GM11168 (cell line): ENCODE data around the gene PERCC1.

ENCODE experiments used
- in situ Hi-C: fragments of 300-500 bp; cut with MboI; formaldehyde crosslinking; loops from one replicate; pipeline ENCODE4 v1.12.0; 2022; ENCODE audit warnings: low sequenced_read_pairs; ENCODE audit not compliant: unreplicated experiment

Gene PERCC1

DNA sequence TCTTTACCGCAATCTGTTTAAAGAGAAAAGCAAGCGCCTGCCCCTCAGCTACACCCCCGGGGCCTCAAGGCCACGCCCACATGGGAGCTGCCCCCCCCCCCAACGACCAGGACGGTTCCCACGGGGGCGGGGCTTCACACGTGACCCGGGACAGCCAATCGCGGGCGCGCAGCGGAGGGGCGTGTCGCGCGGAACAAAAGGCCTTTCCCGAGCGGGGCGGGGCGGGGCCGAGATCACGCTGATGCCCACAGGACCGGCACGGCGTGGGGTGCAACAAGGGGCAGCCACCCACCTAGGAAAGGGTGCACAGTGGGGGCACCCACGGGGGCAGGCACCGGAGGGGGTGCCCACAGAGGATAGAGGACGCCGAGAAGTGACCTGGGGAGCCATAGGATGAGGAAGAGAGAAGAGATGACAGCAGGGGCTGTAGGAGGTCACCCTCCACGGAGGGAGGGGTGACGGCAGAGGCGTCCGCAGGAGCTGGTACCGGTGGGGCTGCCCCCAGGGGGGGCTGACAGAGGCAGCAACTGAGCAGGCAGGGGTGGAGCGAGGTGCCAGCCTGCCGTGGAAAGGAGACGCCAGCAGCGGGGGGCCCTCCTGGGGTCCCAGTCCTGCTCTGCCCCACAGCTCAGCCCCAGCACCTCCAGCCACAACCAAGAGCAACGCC, 22.6 kb upstream of the PERCC1 start:
- in situ Hi-C loops: no loop called here

GRCh38 chr16:1412847-1413246, 18.0 kb upstream of the PERCC1 start:
- in situ Hi-C loops: no loop called here

DNA sequence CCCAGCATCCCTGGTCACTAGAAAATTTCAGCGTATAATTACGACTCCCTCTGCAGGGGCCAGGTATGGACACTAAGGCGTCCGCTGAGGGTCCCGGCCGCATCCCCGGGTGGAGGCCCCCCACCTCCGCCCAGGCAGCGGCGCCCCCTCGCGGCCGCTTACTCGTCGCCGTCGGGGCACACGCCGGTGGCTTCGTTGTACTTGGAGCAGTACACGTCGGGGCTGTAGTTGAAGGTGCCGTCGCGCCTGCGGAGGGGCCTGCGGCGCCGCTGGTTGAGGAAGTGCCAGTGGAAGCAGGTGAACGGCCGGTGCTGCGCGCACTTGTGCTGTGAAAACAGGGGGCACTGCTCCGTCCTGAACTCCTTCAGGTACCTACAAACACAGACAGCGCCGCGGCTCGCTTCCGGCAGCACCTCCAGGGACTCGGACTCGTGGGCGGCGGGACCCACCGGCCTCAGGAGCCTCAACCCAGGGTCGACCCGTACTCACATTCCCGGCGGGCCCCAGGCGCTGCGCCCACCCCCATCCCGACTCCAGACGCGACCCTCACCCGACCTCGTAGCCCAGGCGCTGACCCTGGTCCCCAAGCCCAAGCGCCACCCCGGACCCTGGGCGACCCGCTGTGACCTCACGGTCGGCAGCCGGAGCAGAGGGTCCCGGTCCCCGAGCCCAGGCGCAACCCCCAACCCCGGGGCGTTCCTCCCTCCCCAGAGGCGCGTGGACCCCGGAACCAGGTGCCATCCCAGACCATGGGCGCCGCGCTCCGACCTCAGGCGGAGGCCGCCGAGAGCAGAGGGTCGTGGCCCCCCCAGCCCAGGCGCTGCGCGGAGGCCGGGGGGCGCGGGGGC, 17.0 kb upstream of the PERCC1 start:
- in situ Hi-C loops: no loop called here

- in situ Hi-C loops: no loop called here
These were observed 16.2 kb upstream of the PERCC1 start, which contains the start of gene UNKL for GRCh38 chr16:1414532-1415260. TSS of gene UNKL (minus strand) at chr16:1414704. CDS start at chr16:1414691, 13 bp downstream.

DNA sequence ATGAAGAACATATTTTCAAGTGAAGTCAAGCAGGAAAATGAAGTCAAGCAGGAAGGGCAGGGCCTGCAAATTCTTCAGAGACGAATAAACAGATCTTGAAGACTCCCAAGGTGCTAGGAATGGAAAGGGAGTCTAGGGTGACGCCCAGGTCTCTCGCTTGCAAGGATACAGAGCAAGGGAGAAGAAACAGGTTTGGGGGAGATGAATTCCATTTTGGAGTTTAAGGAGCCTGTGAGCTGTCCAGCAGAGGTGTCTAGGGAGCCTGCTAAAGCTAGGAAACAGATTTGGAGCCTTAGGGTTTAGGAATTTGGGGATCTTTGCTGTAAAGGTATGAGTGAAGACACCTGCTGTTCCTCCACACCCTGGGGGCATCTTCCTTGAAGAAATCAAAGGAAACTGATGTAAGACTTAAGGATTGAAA, 14.3 kb upstream of the PERCC1 start:
- in situ Hi-C loops: no loop called here

DNA sequence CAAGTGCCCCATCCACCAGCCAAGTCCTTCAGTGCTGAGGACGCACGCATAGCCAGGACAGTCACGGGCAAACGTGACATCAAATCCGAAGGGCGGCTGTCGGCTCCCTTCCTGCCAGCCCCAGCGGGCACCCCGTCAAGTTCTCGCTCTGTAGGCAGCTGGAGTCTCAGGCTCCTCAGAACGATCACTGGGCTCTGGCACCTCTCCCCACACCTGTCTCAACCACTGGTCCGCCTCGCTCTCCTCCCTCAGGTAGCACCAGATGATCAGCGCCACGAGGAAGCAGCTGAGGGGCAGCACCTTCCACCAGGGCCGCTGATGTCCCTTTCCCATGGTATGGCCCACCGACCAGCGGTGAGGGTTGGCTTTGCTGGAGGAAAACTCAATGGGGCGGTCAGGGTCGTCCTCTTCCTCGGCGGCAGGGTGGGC, 10.8 kb upstream of the PERCC1 start:
- in situ Hi-C loops: no loop called here

- in situ Hi-C loops: no loop called here
These were observed 8.8 kb upstream of the PERCC1 start for GRCh38 chr16:1422076-1422475.

- in situ Hi-C loops: no loop called here
These were observed 6.8 kb upstream of the PERCC1 start for GRCh38 chr16:1424028-1424427.

GRCh38 chr16:1425616-1426370, 5.1 kb upstream of the PERCC1 start:
- in situ Hi-C loops: no loop called here

DNA sequence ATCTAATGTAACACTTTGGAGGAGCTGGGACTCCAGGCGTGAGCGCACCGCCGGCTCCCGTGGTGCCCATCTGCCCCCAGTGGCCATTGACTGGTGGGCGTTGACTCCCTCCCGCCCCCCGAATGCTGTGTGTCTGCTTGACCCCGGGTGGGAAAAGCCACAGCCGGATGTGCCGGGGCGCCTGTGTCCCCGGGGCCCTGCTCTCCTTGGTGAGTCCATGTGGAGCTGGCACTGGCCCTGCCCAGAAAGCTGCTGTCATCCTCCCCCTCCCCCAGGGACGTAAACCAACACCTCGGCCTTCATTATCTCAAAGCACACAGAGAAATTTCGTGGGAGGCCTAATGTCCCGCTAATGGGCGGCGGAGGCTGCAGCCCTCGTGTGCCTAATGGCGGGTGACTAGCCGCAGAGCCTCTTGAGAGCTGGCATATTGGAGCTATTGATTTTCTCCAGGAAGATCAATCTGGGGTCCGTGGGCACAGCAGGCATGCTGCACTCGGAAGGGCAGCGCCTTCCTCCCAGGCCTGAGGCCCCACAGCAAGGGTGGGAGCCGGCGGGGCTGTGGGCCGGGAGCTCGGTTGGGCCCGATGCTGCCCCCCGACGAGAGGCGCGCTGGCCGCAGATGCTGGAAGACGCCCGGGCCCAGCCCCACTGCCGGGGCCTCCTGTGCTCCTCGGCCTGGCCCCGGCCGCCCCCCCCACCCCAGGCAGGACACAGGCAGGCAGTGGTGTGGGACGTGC, 4.0 kb upstream of the PERCC1 start:
- in situ Hi-C loops: no loop called here

DNA sequence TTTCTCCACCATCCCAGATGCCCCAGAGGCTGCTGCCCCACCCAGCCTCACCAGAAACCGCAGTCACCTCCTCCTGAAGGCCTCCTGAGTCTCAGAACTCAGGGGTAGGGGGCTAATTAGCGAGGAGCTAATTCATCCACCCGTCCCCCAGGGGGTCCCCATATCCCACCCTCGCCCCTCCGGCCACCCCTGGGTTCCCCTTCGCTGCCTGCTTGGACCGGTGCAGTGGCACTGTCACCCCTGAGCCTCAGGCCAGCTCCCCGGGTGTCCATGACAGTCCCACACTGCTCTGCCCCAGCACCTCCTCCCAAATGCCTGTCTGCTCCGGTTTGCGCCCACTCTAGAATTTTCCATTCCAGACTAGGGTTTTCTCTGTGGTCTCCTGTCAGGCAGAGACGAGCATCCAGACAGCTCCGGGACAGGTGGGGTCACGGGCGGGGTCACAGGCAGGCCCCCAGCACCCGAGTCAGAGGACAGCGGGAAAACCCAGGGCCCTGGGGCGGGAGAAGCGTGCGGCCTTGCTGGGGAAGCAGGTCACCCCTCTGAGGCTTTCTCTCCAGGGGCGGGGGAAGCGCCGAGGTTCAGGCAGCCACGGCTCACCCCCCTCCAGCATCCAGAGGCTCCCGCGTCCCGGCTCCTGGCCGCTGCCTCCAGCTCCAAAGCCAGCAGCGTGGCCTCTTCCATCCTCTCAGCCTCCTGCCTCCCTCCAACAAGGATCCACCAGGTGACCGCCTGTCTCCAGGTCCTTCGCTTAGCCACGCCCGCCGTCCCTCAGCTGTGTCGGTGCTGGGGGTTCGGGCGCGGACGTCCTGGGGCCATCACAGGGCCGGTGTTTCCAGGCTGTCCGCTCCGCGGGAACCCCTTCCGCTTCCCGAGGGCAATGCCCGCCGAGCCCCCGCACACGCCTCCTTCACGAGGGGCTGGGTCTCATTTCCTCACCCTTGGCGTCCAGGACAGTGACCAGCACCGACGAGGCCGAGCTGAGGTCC, 3.1 kb upstream of the PERCC1 start:
- in situ Hi-C loops: no loop called here

- in situ Hi-C loops: no loop called here
These were observed 2.4 kb upstream of the PERCC1 start for GRCh38 chr16:1428511-1428910.

GRCh38 chr16:1429012-1429411, 1.9 kb upstream of the PERCC1 start:
- in situ Hi-C loops: no loop called here

GRCh38 chr16:1429631-1430030, 1.2 kb upstream of the PERCC1 start:
- in situ Hi-C loops: no loop called here

GRCh38 chr16:1430214-1430758, 592 bp upstream of the PERCC1 start:
- in situ Hi-C loops: no loop called here

DNA sequence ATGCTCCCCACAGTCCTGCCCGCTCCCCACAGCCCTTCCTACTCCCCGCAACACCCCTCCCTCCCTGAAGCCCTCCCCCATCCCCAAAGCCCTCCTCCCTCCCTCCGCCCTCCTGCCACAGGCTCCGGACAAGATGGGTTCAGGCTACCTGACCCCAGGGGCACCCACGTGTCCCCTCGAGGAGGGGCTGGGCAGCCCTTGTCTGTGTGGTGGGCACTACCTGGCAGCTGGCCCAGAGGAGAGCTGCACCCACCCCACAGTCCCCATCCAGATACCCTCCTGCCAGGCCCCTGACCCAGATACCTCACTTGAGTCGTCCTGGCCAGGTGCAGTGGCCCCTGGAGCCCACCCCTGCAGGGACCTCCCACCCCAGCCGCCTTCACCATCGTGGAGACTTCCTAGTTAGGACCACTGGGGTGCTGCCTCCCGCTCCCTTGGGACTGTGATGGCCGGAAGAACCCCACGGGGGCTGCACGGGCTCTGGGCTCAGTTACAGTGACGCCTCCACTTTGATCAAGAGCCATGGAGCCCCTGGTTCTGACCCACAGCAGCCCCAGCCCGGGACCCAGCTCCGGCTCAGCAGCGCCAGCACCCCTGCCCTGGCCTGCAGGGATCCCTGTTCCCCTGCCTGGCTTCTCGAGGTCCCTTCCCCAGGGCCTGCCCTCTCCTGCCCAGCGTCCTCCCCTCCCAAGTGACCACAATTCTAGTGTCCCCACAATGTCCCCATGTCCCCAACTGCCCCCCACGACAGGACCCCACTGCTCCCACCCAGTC, 806 bp downstream of the PERCC1 start:
- in situ Hi-C loops: no loop called here
